ENCODE measurements around the gene NRL.

GRCh38 chr14:24143511-24143910 lies 28.8 kb upstream of the NRL start:
- TF ChIP-seq CHD4 (IDR thresholded peaks at IDR 0.05) (no peak), EP300 (IDR thresholded peaks at IDR 0.05; ENCODE audit: borderline replicate concordance in 1 of 2, control insufficient read depth in 1 of 2, low read depth in 2 of 2, low read length in 2 of 2) (no peak)

All from GM12878 (cell line).